Cardiac fibroblast (primary cell): ENCODE results near the gene LURAP1L.
A peak's percentile ranks its signal among the peaks of the same experiment; 100 is the strongest.

ENCODE experiments used
- DNase-seq, 2 donors: peaks; one replicate each; pipeline versions ENCODE4 v3.0.0 to v3.0.0-alpha.2; 2010; ENCODE audit warnings: low read depth in 2 of 2
- H3K4me3 ChIP-seq, 2 donors: replicated peaks in 1 of 2; 1 replicate in 1 of 2; 2 replicates in 1 of 2; pipeline ENCODE4 v1.5.1; 2011; ENCODE audit warnings: low read depth in 2 of 2, low read length in 2 of 2, mild to moderate bottlenecking in 2 of 2, moderate library complexity in 1 of 2
- TF ChIP-seq, protein P1 (sequence below): IDR thresholded peaks from one replicate; pipeline ENCODE4 v1.5.1; 2011; ENCODE audit warnings: low read depth, mild to moderate bottlenecking, low read length, inconsistent platforms

The LURAP1L gene

DNA sequence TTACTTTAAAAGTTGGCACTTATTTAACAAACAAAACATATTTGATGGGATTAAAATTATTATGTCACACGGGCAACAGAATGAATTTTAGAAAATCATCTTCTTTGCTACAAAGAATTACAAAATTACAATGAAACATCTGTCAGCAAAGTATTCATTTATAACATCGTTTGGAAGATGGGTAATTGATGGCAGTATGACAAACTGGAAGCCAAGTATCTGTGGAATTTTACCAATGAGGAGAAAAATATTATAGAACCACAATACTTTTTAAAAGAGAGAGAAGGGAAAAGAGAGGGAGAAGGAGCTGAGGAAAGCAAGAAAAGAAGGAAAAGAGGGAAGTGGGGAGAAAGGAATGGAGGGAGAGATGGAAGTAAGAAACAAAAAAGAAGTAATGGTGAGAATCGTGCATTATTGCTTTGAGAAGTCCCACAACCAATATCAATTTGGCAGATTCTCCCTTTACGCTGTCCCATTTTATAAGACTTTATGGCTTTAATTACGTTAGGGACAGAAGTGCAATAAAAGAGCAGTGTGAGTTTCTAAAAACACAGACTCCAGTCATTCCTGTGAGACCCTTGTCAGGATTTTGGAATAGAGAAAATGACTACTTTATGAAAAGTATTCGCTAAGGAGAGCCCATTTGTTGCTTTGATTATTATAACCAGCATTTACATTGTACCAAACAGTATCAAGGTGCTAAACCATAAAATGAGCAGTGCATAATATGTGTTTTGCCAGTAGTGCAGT lies 76.7 kb downstream of the LURAP1L start:
- DNase-seq = no peak
- H3K4me3 ChIP-seq = no peak overlapping the region
- TF ChIP-seq, protein P1, sequence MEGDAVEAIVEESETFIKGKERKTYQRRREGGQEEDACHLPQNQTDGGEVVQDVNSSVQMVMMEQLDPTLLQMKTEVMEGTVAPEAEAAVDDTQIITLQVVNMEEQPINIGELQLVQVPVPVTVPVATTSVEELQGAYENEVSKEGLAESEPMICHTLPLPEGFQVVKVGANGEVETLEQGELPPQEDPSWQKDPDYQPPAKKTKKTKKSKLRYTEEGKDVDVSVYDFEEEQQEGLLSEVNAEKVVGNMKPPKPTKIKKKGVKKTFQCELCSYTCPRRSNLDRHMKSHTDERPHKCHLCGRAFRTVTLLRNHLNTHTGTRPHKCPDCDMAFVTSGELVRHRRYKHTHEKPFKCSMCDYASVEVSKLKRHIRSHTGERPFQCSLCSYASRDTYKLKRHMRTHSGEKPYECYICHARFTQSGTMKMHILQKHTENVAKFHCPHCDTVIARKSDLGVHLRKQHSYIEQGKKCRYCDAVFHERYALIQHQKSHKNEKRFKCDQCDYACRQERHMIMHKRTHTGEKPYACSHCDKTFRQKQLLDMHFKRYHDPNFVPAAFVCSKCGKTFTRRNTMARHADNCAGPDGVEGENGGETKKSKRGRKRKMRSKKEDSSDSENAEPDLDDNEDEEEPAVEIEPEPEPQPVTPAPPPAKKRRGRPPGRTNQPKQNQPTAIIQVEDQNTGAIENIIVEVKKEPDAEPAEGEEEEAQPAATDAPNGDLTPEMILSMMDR = no peak

DNA sequence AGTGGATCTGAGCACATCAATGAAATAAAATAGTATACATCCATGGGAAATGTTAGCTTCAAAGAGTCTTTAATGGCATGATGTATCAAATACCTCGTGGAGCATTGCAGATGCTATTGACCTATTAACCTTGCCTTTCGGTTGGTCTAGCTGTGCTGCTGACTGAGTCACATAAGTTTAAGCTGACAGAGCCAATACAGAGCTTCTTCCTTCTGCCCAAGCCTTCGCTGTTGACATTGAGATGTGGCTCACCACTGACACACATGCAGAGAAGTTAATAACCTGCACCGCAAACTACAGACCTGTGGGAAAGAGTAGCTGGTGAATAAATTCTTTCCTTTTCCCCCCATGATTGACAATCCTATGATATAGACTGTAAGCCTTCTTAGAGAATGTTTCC lies 78.2 kb downstream of the LURAP1L start:
- TF ChIP-seq, protein P1 = no peak
- no peak overlapping the region for H3K4me3 ChIP-seq
- DNase-seq = no peak

DNA sequence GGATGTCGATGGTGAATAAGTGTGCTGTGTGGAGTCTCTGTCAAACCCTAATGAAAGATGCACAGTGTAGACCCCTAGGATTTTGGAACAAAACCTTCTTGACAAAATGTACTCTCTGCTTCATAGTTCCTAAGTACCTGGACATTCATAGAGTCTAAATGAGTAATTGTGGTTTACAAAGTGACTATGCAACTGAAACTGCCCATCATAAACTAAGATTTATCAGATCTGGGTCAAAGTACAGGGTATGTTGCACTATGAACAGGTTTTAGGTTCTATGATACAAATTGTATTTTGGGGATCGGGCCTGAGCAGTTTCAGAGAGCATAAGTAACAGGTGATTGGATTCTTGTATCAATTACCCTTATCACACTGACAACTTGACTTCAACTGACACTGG lies 79.4 kb downstream of the LURAP1L start:
- no peak overlapping the region for H3K4me3 ChIP-seq
- no peak for DNase-seq
- TF ChIP-seq, protein P1 = no peak

GRCh38 chr9:12855066-12855465 lies 80.2 kb downstream of the LURAP1L start:
- TF ChIP-seq, protein P1 = no peak
- no peak for DNase-seq
- no peak overlapping the region for H3K4me3 ChIP-seq

- DNase-seq = no peak
- H3K4me3 ChIP-seq = no peak overlapping the region
- TF ChIP-seq, protein P1 = no peak
Observed at GRCh38 chr9:12856603-12857002, 81.8 kb downstream of the LURAP1L start.

- peak overlapping the region in 1 of 2 donors; percentile 43 for H3K4me3 ChIP-seq
- peak; percentile 67 to 96 for DNase-seq
- TF ChIP-seq, protein P1 = no peak
Observed at GRCh38 chr9:12859704-12860251, 85.0 kb downstream of the LURAP1L start.

- no peak for DNase-seq
- TF ChIP-seq, protein P1 = no peak
- no peak overlapping the region for H3K4me3 ChIP-seq
Observed at GRCh38 chr9:12860998-12861397, 86.2 kb downstream of the LURAP1L start.
